Body of pancreas (tissue), 4 donors: ENCODE measurements around the gene ADNP. TPM values are rescaled to one million over a fixed set of nuclear protein-coding genes. Genes with fewer than 3 reads are reported as not detected.
"Not testable (repeated sequence)": the region's sequence is repeated elsewhere in the genome, so short reads cannot be mapped to it uniquely, and the experiment has no call there.

Source experiments
- ATAC-seq: fragments of 150-250 bp; one replicate; pipeline ENCODE4 v1.9.1; 2016
- DNase-seq, 4 donors: peaks; one replicate each; pipeline ENCODE4 v3.0.0-alpha.2; 2019
- H3K27ac ChIP-seq, 4 donors: fragments of 200-600 bp; sonication (generic); 1 replicate in 3 of 4; 2 replicates in 1 of 4; pipeline versions ENCODE4 v1.5.1 to v1.6.1; 2016 to 2019; ENCODE audit warnings: mild to moderate bottlenecking in 1 of 4, mixed read lengths in 1 of 4, moderate library complexity in 1 of 4
- H3K27me3 ChIP-seq, 2 donors: fragments of 200-600 bp; sonication (generic); one replicate each; pipeline ENCODE4 v1.6.0; 2016; ENCODE audit warnings: mild to moderate bottlenecking in 1 of 2
- H3K36me3 ChIP-seq, 2 donors: fragments of 200-600 bp; sonication (generic); replicated peaks in 1 of 2; 2 replicates each; pipeline ENCODE4 v1.5.1; 2016; ENCODE audit warnings: low read depth in 2 of 2; ENCODE audit not compliant: insufficient read depth in 1 of 2
- H3K4me1 ChIP-seq: fragments of 200-600 bp; sonication (generic); one replicate; pipeline ENCODE4 v1.6.0; 2016
- H3K4me3 ChIP-seq, 2 donors: fragments of 200-600 bp; sonication (generic); 1 replicate in 1 of 2; 2 replicates in 1 of 2; pipeline ENCODE4 v1.5.1; 2016 to 2019
- H3K9me3 ChIP-seq, 3 donors: fragments of 200-600 bp; sonication (generic); 1 replicate in 2 of 3; 2 replicates in 1 of 3; pipeline ENCODE4 v1.5.1; 2016
- CTCF ChIP-seq, 7 experiments: fragments of 450-650 bp in 4 of 7; fragments of 200-600 bp in 3 of 7; sonication (generic) in 3 of 7; IDR thresholded peaks; one replicate each; pipeline ENCODE4 v1.5.1; 2016 to 2019; ENCODE audit warnings: antibody characterized with exemption in 7 of 7
- POLR2A ChIP-seq, 3 donors: fragments of 450-650 bp; IDR thresholded peaks; one replicate each; pipeline ENCODE4 v1.6.1; 2016; ENCODE audit warnings: antibody characterized with exemption in 3 of 3, mild to moderate bottlenecking in 2 of 3
- WGBS, 2 donors: methylation state at CpG; one replicate each; pipeline ENCODE4 v1.1.5; 2017; 5-methylcytosine and 5-hydroxymethylcytosine counted together
- intact Hi-C: fragments of 100-400 bp; cut with DNase I; formaldehyde crosslinking; loops from one replicate; pipeline ENCODE4 v1.15.1; 2023
- total RNA-seq, 2 donors: library from RNA; depleted of rRNA; stranded (reverse); fragments of >200 nt; gene quantifications; one replicate each; pipeline ENCODE4 v1.1.0, GENCODE V29; 2016

The ADNP gene
- total RNA-seq: 10 to 100 TPM; 28.0 to 28.7 TPM

GRCh38 chr20:50931306-50932015 is at the start of gene ADNP:
ADNP (minus strand) TSS chr20:50931437; CDS start chr20:50903996, 27,441 bp downstream.
- Histone ChIP-seq H3K4me3 (peak within 1 kb of the TSS; percentile 73 to 76), H3K36me3 (peaks cover 0 to 11% of the 10 kb centered on the region in 2 donors), H3K9me3 (no peaks in the 10 kb centered on the region), H3K27ac (peak within 1 kb of the TSS; percentile 95 to 100 (median 99)), H3K27me3 (no peaks in the 10 kb centered on the region), H3K4me1 (peaks cover 38% of the 10 kb centered on the region)
- intact Hi-C loops: no loop called here
- ATAC-seq (peak; percentile 87), DNase-seq (peak; percentile 90 to 93 (median 91))
- WGBS, 2 donors: 0 to 1% methylated on average over 3 to 42 of the region's 58 CpGs
- TF ChIP-seq POLR2A (IDR thresholded peaks at IDR 0.05) (peak; percentile 87 to 94 (median 91)), CTCF (IDR thresholded peaks at IDR 0.05) (peak; percentile 42 to 83 (median 79))

GRCh38 chr20:50980071-50980681 is 48.9 kb upstream of the ADNP start:
- DNase-seq (peak in 1 of 4 donors; percentile 18), ATAC-seq (no peak)
- Histone ChIP-seq H3K9me3 (no peaks in the 10 kb centered on the region), H3K36me3 (no peaks in the 10 kb centered on the region), H3K4me1 (no peaks in the 10 kb centered on the region), H3K4me3 (no peak overlapping the region), H3K27ac (no peak overlapping the region), H3K27me3 (no peaks in the 10 kb centered on the region)
- intact Hi-C loops: no loop called here
- 40 to 51% methylated on average over 6 to 8 of the region's 8 CpGs for WGBS, 2 donors
- TF ChIP-seq CTCF (IDR thresholded peaks at IDR 0.05): no peak
- TF ChIP-seq POLR2A (IDR thresholded peaks at IDR 0.05): no peak

GRCh38 chr20:50978533-50978932 is 47.3 kb upstream of the ADNP start:
- intact Hi-C loops, H3K27me3 ChIP-seq, H3K9me3 ChIP-seq, DNase-seq, H3K27ac ChIP-seq, ATAC-seq, H3K36me3 ChIP-seq, H3K4me1 ChIP-seq, H3K4me3 ChIP-seq: not testable (repeated sequence)
- WGBS, 2 donors: 77 to 82% methylated on average over 4 of the region's 4 CpGs

- H3K27me3 ChIP-seq: no peaks in the 10 kb centered on the region
- ATAC-seq (no peak), DNase-seq (no peak)
- TF ChIP-seq CTCF (IDR thresholded peaks at IDR 0.05) (no peak), POLR2A (IDR thresholded peaks at IDR 0.05) (no peak)
- no peak overlapping the region for H3K27ac ChIP-seq
- 44 to 46% methylated on average over 20 of the region's 20 CpGs for whole genome bisulfite sequencing, 2 donors
- H3K36me3 ChIP-seq: no peaks in the 10 kb centered on the region
- intact Hi-C loops: no loop called here
- H3K9me3 ChIP-seq: no peaks in the 10 kb centered on the region
- H3K4me3 ChIP-seq: no peak overlapping the region
- no peaks in the 10 kb centered on the region for H3K4me1 ChIP-seq
These were observed 46.1 kb upstream of the ADNP start for GRCh38 chr20:50977066-50978021.
